GM19452 (cell line): ENCODE data around the gene PPIE.

Experiments used
- ATAC-seq: cut with Tn5 transposase; IDR thresholded peaks from one replicate; pipeline ENCODE4 v1.9.1; 2021; ENCODE audit not compliant: unreplicated experiment

Gene PPIE

GRCh38 chr1:39800471-39800835 is 61.8 kb downstream of the PPIE start:
- no peak for ATAC-seq

DNA sequence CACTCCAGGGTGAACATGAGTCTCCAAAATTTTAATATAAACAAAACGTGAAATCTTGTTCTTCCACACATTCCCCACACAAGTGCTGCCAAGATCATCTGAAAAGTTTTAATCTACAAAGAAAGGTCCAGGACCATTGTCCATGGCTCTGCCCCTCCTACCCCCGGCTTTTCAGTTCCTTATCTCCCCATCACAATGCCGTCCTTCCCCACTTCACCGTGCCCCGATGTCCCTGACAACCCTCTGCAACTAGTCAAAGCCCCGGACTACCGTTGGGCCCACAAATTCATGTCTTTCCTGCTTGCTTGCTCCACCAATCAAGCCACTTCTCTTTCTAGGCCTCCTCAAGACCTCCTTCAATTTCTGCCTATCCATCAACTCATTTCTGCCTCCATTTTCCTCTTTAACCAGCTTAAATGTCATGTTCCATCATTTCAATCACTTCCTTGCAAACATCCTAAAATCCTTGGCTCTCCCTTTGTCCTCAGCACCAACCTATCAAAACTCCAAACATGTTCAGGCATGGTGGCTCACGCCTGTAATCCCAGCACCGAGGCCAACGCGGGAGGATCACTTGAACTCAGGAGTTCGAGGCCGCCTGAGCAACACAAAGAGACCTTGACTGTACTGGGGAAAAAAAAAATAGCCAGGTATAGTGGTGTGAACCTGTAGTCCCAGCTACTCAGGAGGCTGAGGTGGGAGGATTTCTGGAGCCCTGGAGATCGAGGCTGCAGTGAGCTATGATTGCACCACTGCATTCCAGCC is 64.0 kb downstream of the PPIE start:
- no peak for ATAC-seq

DNA sequence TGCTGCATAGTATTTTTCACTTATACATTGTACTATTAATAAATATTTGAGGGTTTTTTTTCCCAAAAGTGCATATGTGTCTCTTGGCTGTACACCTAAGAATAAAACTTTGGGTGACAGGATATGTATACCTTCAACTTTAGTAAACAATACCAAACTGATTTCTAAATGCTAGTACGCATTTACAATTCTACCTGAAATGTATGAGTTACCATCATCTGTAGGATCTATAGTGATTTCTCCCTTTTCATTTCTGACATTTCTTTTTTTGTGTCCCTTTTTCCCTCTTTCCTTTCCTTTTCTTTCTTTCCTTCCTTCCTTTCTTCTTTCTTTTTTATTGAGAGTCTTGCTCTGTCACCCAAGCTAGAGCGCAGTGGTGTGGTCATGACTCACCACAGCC is 66.7 kb downstream of the PPIE start:
- ATAC-seq = no peak

- no peak for ATAC-seq
Observed at GRCh38 chr1:39808784-39809517, 70.3 kb downstream of the PPIE start.

GRCh38 chr1:39812913-39813312 is 74.2 kb downstream of the PPIE start:
- no peak for ATAC-seq
